Measurements from ENCODE around the gene SND1.
"Not testable (repeated sequence)": the region's sequence is repeated elsewhere in the genome, so short reads cannot be mapped to it uniquely, and the experiment has no call there.

Gene SND1

DNA sequence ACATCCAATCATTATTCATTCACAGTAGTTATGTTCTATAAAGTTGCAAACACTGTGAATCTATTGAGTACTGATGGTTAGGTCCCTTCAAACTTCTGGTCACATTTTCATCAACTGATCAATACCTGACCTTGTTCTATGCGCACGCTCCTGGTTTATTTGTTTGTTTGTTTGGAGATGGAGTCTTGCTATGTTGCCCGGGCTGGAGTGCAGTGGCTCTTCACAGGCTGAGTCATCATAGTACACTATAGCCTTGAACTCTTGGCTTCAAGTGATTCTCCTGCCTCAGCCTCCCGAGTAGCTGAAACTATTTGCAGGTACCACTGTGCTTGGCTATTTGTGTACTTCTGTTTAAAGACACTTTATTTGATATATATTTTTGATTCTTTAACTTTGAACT is 19.3 kb downstream of the SND1 start:
- DNase-seq (ENCODE audit: extremely low spot score) = no peak
- ChIA-PET CTCF (no interaction called here), POLR2A (no interaction called here)
- no peak for TF ChIP-seq FOXA1 (IDR thresholded peaks at IDR 0.05)
- TF ChIP-seq NFRKB (IDR thresholded peaks at IDR 0.05) = no peak
- no peak for TF ChIP-seq LEF1 (IDR thresholded peaks at IDR 0.05; ENCODE audit: borderline replicate concordance)
- no peak for TF ChIP-seq SUZ12 (IDR thresholded peaks at IDR 0.05)
- TF ChIP-seq ZNF384 (IDR thresholded peaks at IDR 0.05) = no peak
- no peak for TF ChIP-seq CTBP1 (IDR thresholded peaks at IDR 0.05; ENCODE audit: borderline replicate concordance)

DNA sequence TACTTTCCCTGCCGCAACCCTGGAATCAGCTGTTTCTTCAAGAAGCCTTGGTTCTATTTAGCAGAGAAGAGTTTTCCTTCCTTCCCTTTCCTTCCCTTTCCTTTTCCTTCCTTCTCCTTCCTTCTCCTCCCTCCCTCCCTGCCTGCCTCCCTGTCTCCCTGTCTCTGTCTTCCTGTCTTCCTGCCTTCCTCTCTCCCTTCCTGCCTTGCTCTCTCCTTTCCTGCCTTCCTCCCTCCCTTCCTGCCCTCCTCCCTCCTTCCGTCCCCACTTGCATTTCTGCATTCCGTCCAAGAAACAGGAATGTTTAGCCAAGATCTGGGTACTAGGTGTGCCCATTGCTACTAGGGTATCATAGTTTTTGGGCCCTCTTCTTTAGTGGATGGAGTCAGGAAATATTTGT is 21.9 kb downstream of the SND1 start:
- POLR2A ChIA-PET = interaction anchor here (1.6 kb wide), 1 partner anchor 85 kb away, joined by 4 read pairs; the partner anchor contains the start of gene ARF5
- TF ChIP-seq HDGF (IDR thresholded peaks at IDR 0.05; ENCODE audit: borderline replicate concordance) (no peak), SP1 (IDR thresholded peaks at IDR 0.05) (no peak), ARNT (IDR thresholded peaks at IDR 0.05) (no peak), L3MBTL2 (conservative IDR thresholded peaks at IDR 0.05) (no peak), SUZ12 (IDR thresholded peaks at IDR 0.05) (no peak), LEF1 (IDR thresholded peaks at IDR 0.05; ENCODE audit: borderline replicate concordance) (no peak), TARDBP (IDR thresholded peaks at IDR 0.05) (no peak), FOXK2 (IDR thresholded peaks at IDR 0.05) (no peak), ZNF384 (IDR thresholded peaks at IDR 0.05) (no peak), BHLHE40 (IDR thresholded peaks at IDR 0.05; ENCODE audit: borderline replicate concordance) (no peak), NFRKB (IDR thresholded peaks at IDR 0.05) (no peak), ELF4 (IDR thresholded peaks at IDR 0.05) (no peak), FOXA1 (IDR thresholded peaks at IDR 0.05) (no peak), FOXM1 (IDR thresholded peaks at IDR 0.05; ENCODE audit: borderline replicate concordance) (no peak), CTBP1 (IDR thresholded peaks at IDR 0.05; ENCODE audit: borderline replicate concordance) (no peak)
- TF ChIP-seq, protein P1, sequence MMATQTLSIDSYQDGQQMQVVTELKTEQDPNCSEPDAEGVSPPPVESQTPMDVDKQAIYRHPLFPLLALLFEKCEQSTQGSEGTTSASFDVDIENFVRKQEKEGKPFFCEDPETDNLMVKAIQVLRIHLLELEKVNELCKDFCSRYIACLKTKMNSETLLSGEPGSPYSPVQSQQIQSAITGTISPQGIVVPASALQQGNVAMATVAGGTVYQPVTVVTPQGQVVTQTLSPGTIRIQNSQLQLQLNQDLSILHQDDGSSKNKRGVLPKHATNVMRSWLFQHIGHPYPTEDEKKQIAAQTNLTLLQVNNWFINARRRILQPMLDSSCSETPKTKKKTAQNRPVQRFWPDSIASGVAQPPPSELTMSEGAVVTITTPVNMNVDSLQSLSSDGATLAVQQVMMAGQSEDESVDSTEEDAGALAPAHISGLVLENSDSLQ (IDR thresholded peaks at IDR 0.05) = no peak
- CTCF ChIA-PET = no interaction called here
- DNase-seq (ENCODE audit: extremely low spot score) = no peak

GRCh38 chr7:127674361-127674760 is 22.4 kb downstream of the SND1 start:
- TF ChIP-seq ARNT (IDR thresholded peaks at IDR 0.05) = no peak
- DNase-seq (ENCODE audit: extremely low spot score) = no peak
- ChIA-PET POLR2A (interaction anchor here (1.6 kb wide), 1 partner anchor 86 kb away, joined by 4 read pairs; the partner anchor contains the start of gene ARF5), CTCF (interaction anchor here (0.6 kb wide), 1 partner anchor 1335 kb away, joined by 5 read pairs; no protein-coding TSS in a partner anchor)

GRCh38 chr7:127674923-127675322 is 22.9 kb downstream of the SND1 start:
- CTCF ChIA-PET = interaction anchor here (0.6 kb wide), 1 partner anchor 1335 kb away, joined by 5 read pairs; no protein-coding TSS in a partner anchor
- DNase-seq (ENCODE audit: extremely low spot score); POLR2A ChIA-PET: not testable (repeated sequence)

DNA sequence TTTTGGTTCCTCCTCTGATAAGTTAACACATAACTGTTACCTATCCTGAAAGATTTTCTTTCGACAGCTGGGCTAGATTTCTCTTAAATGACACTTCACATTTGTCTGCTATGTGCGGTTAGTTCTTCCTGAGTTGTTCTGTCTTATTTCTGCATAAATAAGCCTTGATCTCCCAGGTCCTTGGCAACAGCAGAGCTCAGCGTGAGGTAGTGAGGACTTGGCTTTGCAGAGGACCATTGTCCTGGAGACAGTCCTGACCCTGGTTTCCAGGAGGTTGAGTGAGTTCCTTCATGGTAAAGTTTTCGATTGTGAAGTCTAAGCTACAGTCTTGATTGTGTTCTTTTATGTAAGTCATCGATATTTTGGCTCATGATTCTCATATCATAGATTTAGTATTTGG is 23.7 kb downstream of the SND1 start:
- POLR2A ChIA-PET = no interaction called here
- TF ChIP-seq ARNT (IDR thresholded peaks at IDR 0.05) (no peak), SUZ12 (IDR thresholded peaks at IDR 0.05) (no peak), CTBP1 (IDR thresholded peaks at IDR 0.05; ENCODE audit: borderline replicate concordance) (no peak), FOXM1 (IDR thresholded peaks at IDR 0.05; ENCODE audit: borderline replicate concordance) (no peak), SP1 (IDR thresholded peaks at IDR 0.05) (no peak), BHLHE40 (IDR thresholded peaks at IDR 0.05; ENCODE audit: borderline replicate concordance) (no peak), ZNF384 (IDR thresholded peaks at IDR 0.05) (no peak), ELF4 (IDR thresholded peaks at IDR 0.05) (no peak), LEF1 (IDR thresholded peaks at IDR 0.05; ENCODE audit: borderline replicate concordance) (no peak), HDGF (IDR thresholded peaks at IDR 0.05; ENCODE audit: borderline replicate concordance) (no peak), FOXK2 (IDR thresholded peaks at IDR 0.05) (no peak), FOXA1 (IDR thresholded peaks at IDR 0.05) (no peak), TARDBP (IDR thresholded peaks at IDR 0.05) (no peak), NFRKB (IDR thresholded peaks at IDR 0.05) (no peak), L3MBTL2 (conservative IDR thresholded peaks at IDR 0.05) (no peak)
- TF ChIP-seq, protein P1 (IDR thresholded peaks at IDR 0.05) = no peak
- DNase-seq (ENCODE audit: extremely low spot score) = no peak
- CTCF ChIA-PET = no interaction called here

DNA sequence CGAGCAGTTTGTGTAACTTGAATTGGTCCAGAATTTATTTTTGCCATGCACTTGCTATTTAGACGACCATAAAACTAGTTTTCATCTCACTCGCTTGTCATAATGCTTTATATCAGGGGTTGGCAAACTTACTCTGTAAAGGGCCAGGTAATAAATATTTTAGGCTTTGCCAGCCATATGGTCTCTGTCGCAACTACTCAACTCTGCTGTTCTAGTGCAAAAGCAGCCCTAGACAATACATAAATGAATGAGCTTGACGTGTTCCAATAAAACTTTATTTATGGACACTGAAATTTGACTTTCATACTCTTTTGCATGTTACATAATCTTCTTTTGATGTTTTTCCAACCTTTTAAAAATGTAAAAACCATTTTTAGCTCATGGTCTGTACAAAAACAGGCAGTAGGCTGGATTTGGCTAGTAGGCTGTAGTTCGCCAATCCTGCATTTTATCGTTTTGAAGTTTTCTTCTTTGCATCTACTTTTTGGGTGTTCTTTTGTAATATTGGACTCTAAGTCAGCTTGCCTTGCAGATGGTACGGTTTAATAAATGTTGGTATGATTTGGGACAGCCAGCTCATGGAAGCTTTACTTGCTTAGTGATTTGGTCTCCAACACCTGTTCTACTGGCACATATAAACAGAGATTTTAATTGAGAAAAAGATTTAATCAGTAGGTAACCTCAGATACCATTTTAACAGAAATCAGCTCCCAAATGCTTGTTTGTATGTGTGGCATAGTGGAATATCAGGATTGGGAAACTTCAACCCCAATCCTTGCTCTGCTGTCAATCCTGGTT is 25.6 kb downstream of the SND1 start:
- TF ChIP-seq SP1 (IDR thresholded peaks at IDR 0.05) = no peak
- TF ChIP-seq BHLHE40 (IDR thresholded peaks at IDR 0.05; ENCODE audit: borderline replicate concordance) = no peak
- TF ChIP-seq LEF1 (IDR thresholded peaks at IDR 0.05; ENCODE audit: borderline replicate concordance) = no peak
- no peak for TF ChIP-seq SUZ12 (IDR thresholded peaks at IDR 0.05)
- no peak for TF ChIP-seq CTBP1 (IDR thresholded peaks at IDR 0.05; ENCODE audit: borderline replicate concordance)
- no peak for TF ChIP-seq FOXK2 (IDR thresholded peaks at IDR 0.05)
- TF ChIP-seq ZNF384 (IDR thresholded peaks at IDR 0.05) = no peak
- TF ChIP-seq HDGF (IDR thresholded peaks at IDR 0.05; ENCODE audit: borderline replicate concordance) = no peak
- TF ChIP-seq, protein P1 (IDR thresholded peaks at IDR 0.05) = no peak
- no peak for TF ChIP-seq ARNT (IDR thresholded peaks at IDR 0.05)
- no peak for TF ChIP-seq TARDBP (IDR thresholded peaks at IDR 0.05)
- no peak for TF ChIP-seq L3MBTL2 (conservative IDR thresholded peaks at IDR 0.05)
- ChIA-PET POLR2A (no interaction called here), CTCF (no interaction called here)
- DNase-seq (ENCODE audit: extremely low spot score) = no peak
